Small intestine (tissue), 7 donors: ENCODE measurements around the gene LHFPL4. TPM values are rescaled to one million over a fixed set of nuclear protein-coding genes. Genes with fewer than 3 reads are reported as not detected.

Experiments
- DNase-seq, 2 donors: peaks; one replicate each; pipeline versions ENCODE4 v3.0.0 to v3.0.0-alpha.2; 2013
- FAIRE-seq: peaks from 2 replicates; lab custom pipeline; 2012; peaks lifted over from hg19 to GRCh38; lab: Jason Lieb, UNC
- H3K27ac ChIP-seq, 3 donors: one replicate each; pipeline ENCODE4 v1.5.1; 2013; ENCODE audit warnings: low read length in 2 of 3, mild to moderate bottlenecking in 2 of 3, control low read depth in 1 of 3, inconsistent platforms in 1 of 3, low read depth in 1 of 3, moderate library complexity in 1 of 3
- H3K27me3 ChIP-seq, 3 donors: one replicate each; pipeline ENCODE4 v1.6.1; 2013; ENCODE audit warnings: low read length in 3 of 3, inconsistent platforms in 1 of 3; ENCODE audit not compliant: control insufficient read depth in 3 of 3, insufficient read depth in 3 of 3
- H3K36me3 ChIP-seq, 3 donors: one replicate each; pipeline ENCODE4 v1.6.1; 2013; ENCODE audit warnings: low read length in 3 of 3, inconsistent platforms in 1 of 3, low read depth in 1 of 3, mild to moderate bottlenecking in 1 of 3, moderate library complexity in 1 of 3; ENCODE audit not compliant: control insufficient read depth in 3 of 3, insufficient read depth in 2 of 3
- H3K4me1 ChIP-seq, 3 donors: one replicate each; pipeline ENCODE4 v1.6.1; 2013; ENCODE audit warnings: low read length in 2 of 3, inconsistent platforms in 1 of 3, low read depth in 1 of 3, mild to moderate bottlenecking in 1 of 3, moderate library complexity in 1 of 3; ENCODE audit not compliant: control insufficient read depth in 3 of 3, insufficient read depth in 2 of 3
- H3K4me3 ChIP-seq, 3 donors: one replicate each; pipeline ENCODE4 v1.5.1; 2013; ENCODE audit warnings: low read length in 3 of 3, control low read depth in 1 of 3, inconsistent platforms in 1 of 3, low read depth in 1 of 3, mild to moderate bottlenecking in 1 of 3, moderate library complexity in 1 of 3
- H3K9me3 ChIP-seq, 2 donors: one replicate each; pipeline ENCODE4 v1.6.1; 2013; ENCODE audit warnings: low read depth in 1 of 2, low read length in 1 of 2; ENCODE audit not compliant: control insufficient read depth in 2 of 2, insufficient read depth in 1 of 2
- WGBS, 3 donors: extraction: QIAGEN DNeasy Blood & Tissue Kit; methylation state at CpG; one replicate each; pipeline ENCODE4 v1.1.7; 2013; 5-methylcytosine and 5-hydroxymethylcytosine counted together
- polyA plus RNA-seq, 4 donors: library from polyadenylated mRNA; stranded (reverse) in 3 of 4; unstranded in 1 of 4; fragments of 200-250 nt in 3 of 4; fragments of 120-200 nt in 1 of 4; gene quantifications; one replicate each; pipeline versions ENCODE4 v1.2.1 to v1.2.3, GENCODE V29; 2013
- donor health status: healthy with polysubstance abuse.
- donor health status: control.
- donor health status: control.
- donor health status: Bipolar disorder and iron deficiency.
- donor health status: healthy.

Gene LHFPL4
- polyA plus RNA-seq, 4 donors, result 0.22 to 1.2 (median 0.25) TPM; not detected in 1

GRCh38 chr3:9450991-9451390 is 102.6 kb downstream of the LHFPL4 start:
- Histone ChIP-seq H3K4me1 (peaks cover 0 to 3% (median 0%) of the 10 kb centered on the region in 3 donors), H3K27ac (no peak overlapping the region), H3K9me3 (no peaks in the 10 kb centered on the region), H3K27me3 (no peaks in the 10 kb centered on the region), H3K36me3 (peaks cover 18 to 35% (median 30%) of the 10 kb centered on the region in 3 donors), H3K4me3 (no peak overlapping the region)
- DNase-seq (no peak), FAIRE-seq (no peak)
- WGBS, 3 donors, result 91 to 97% (median 96%) methylated on average over 2 of the region's 2 CpGs

- 84 to 90% (median 86%) methylated on average over 1 of the region's 1 CpG for WGBS, 3 donors
- no peak for FAIRE-seq
- H3K36me3 ChIP-seq, result peaks cover 16 to 30% (median 28%) of the 10 kb centered on the region in 3 donors
- no peak for DNase-seq
- no peak overlapping the region for H3K4me3 ChIP-seq
- no peak overlapping the region for H3K27ac ChIP-seq
- H3K9me3 ChIP-seq, result no peaks in the 10 kb centered on the region
- no peaks in the 10 kb centered on the region for H3K27me3 ChIP-seq
- H3K4me1 ChIP-seq, result peaks cover 0 to 3% (median 0%) of the 10 kb centered on the region in 3 donors
These were observed 103.5 kb downstream of the LHFPL4 start for GRCh38 chr3:9450126-9450525.

- no peak overlapping the region for H3K4me3 ChIP-seq
- peaks cover 25 to 31% (median 27%) of the 10 kb centered on the region in 3 donors for H3K36me3 ChIP-seq
- H3K9me3 ChIP-seq, result no peaks in the 10 kb centered on the region
- no peak overlapping the region for H3K27ac ChIP-seq
- WGBS, 3 donors, result 82 to 94% (median 88%) methylated on average over 1 of the region's 1 CpG
- FAIRE-seq, result no peak
- H3K4me1 ChIP-seq, result peaks cover 0 to 3% (median 0%) of the 10 kb centered on the region in 3 donors
- no peaks in the 10 kb centered on the region for H3K27me3 ChIP-seq
- no peak for DNase-seq
These were observed 105.0 kb downstream of the LHFPL4 start for GRCh38 chr3:9448643-9449042.

Other genes starting within 250 kb of the LHFPL4 start
- gene THUMPD3, start 190.8 kb downstream of the LHFPL4 start, polyA plus RNA-seq, result 10 to 100 TPM; 16.2 to 36.6 (median 25.4) TPM
- 10 to 100 TPM in 3 of 4 donors, 1 to 10 TPM in 1; 9.5 to 87.0 (median 20.0) TPM for gene SETD5, start 156.2 kb downstream of the LHFPL4 start, polyA plus RNA-seq
- 10 to 100 TPM; 22.0 to 47.0 (median 36.6) TPM for gene MTMR14, start 95.7 kb upstream of the LHFPL4 start, polyA plus RNA-seq
- gene CPNE9, start 150.0 kb upstream of the LHFPL4 start, polyA plus RNA-seq, result under 1 TPM in 2 of 4 donors, not detected in 2; 0.35 to 0.92 TPM
- 10 to 100 TPM in 1 of 4 donors, 1 to 10 TPM in 3; 5.1 to 16.0 (median 7.6) TPM for gene BRPF1, start 177.9 kb upstream of the LHFPL4 start, polyA plus RNA-seq
- 100 to 1,000 TPM in 1 of 4 donors, 10 to 100 TPM in 3; 25.4 to 111 (median 43.1) TPM for gene OGG1, start 196.1 kb upstream of the LHFPL4 start, polyA plus RNA-seq
- 10 to 100 TPM; 10.1 to 22.5 (median 19.4) TPM for gene CAMK1, start 216.1 kb upstream of the LHFPL4 start, polyA plus RNA-seq
- 10 to 100 TPM; 41.1 to 59.0 (median 44.6) TPM for gene TADA3, start 238.7 kb upstream of the LHFPL4 start, polyA plus RNA-seq
- 100 to 1,000 TPM; 143 to 178 (median 161) TPM for gene ARPC4, start 239.3 kb upstream of the LHFPL4 start, polyA plus RNA-seq